Common myeloid progenitor, CD34-positive (primary cell): ENCODE results near the gene ITGAL.

Experiments
- CTCF ChIA-PET: fragments of 350-600 bp; sonication (Branson Sonifier 250); formaldehyde crosslinking; loops from one replicate; lab custom pipeline; 2021; ENCODE audit warnings: antibody characterized with exemption; lab: Charles Lee
- POLR2A ChIA-PET: fragments of 350-600 bp; sonication (Branson Sonifier 250); formaldehyde crosslinking; loops from one replicate; lab custom pipeline; 2021; ENCODE audit warnings: antibody characterized with exemption; lab: Charles Lee
- DNase-seq, 3 donors: peaks; one replicate each; pipeline versions ENCODE4 v3.0.0 to v3.0.0-alpha.2; 2013
- H3K27ac ChIP-seq, 2 experiments: 1 replicate in 1 of 2; 2 replicates in 1 of 2; pipeline ENCODE4 v1.7.0; 2013; ENCODE audit warnings: inconsistent platforms in 2 of 2, low read length in 2 of 2, mild to moderate bottlenecking in 2 of 2, low read depth in 1 of 2, moderate library complexity in 1 of 2; ENCODE audit not compliant: severe bottlenecking in 2 of 2, insufficient read depth in 1 of 2, poor library complexity in 1 of 2
- H3K27me3 ChIP-seq, 5 experiments: replicated peaks in 2 of 5; 1 replicate in 3 of 5; 2 replicates in 2 of 5; pipeline versions ENCODE4 v1.6.1 to v1.7.0; 2013; ENCODE audit warnings: low read length in 4 of 5, mild to moderate bottlenecking in 2 of 5, moderate library complexity in 2 of 5, inconsistent platforms in 1 of 5; ENCODE audit not compliant: insufficient read depth in 5 of 5, control insufficient read depth in 4 of 5
- H3K36me3 ChIP-seq, 4 experiments: 1 replicate in 2 of 4; 2 replicates in 2 of 4; pipeline versions ENCODE4 v1.6.1 to v1.7.0; 2013; ENCODE audit warnings: low read length in 3 of 4, control low read depth in 1 of 4, mild to moderate bottlenecking in 1 of 4; ENCODE audit not compliant: control insufficient read depth in 4 of 4, insufficient read depth in 4 of 4
- H3K4me1 ChIP-seq, 4 experiments: 1 replicate in 3 of 4; 2 replicates in 1 of 4; pipeline versions ENCODE4 v1.6.1 to v1.7.1; 2013; ENCODE audit warnings: low read length in 3 of 4, mild to moderate bottlenecking in 3 of 4, control low read depth in 1 of 4, inconsistent platforms in 1 of 4, moderate library complexity in 1 of 4; ENCODE audit not compliant: control insufficient read depth in 4 of 4, insufficient read depth in 4 of 4; ENCODE audit errors: control extremely low read depth in 1 of 4
- H3K4me3 ChIP-seq, 7 experiments: 1 replicate in 4 of 7; 2 replicates in 3 of 7; pipeline versions ENCODE4 v1.5.1 to v1.7.0; 2013; ENCODE audit warnings: mild to moderate bottlenecking in 7 of 7, low read length in 6 of 7, moderate library complexity in 6 of 7, inconsistent platforms in 2 of 7, low read depth in 2 of 7, control low read depth in 1 of 7; ENCODE audit not compliant: insufficient read depth in 4 of 7, control insufficient read depth in 1 of 7; ENCODE audit errors: extremely low read depth in 1 of 7
- H3K9me3 ChIP-seq, 5 experiments: 1 replicate in 4 of 5; 2 replicates in 1 of 5; pipeline versions ENCODE4 v1.6.1 to v1.7.1; 2013; ENCODE audit warnings: low read length in 4 of 5, mild to moderate bottlenecking in 2 of 5, inconsistent platforms in 1 of 5, low read depth in 1 of 5, moderate library complexity in 1 of 5; ENCODE audit not compliant: control insufficient read depth in 4 of 5, insufficient read depth in 2 of 5; ENCODE audit errors: control extremely low read depth in 1 of 5
- WGBS: methylation state at CpG from one replicate; pipeline ENCODE4 v1.1.5; 2013; ENCODE audit not compliant: insufficient coverage; 5-methylcytosine and 5-hydroxymethylcytosine counted together

ITGAL gene

GRCh38 chr16:30470170-30470512 lies 2.4 kb upstream of the ITGAL start:
- ChIA-PET CTCF (interaction anchor here (5.2 kb wide), 1 partner anchor 11 kb away, joined by 32 read pairs; no protein-coding TSS in a partner anchor), POLR2A (no interaction called here)
- H3K27me3 ChIP-seq: no peaks in the 10 kb centered on the region
- H3K9me3 ChIP-seq: no peaks in the 10 kb centered on the region
- DNase-seq: no peak
- H3K4me3 ChIP-seq: no peak overlapping the region
- WGBS: 100% methylated on average over 1 of the region's 3 CpGs
- no peak overlapping the region for H3K27ac ChIP-seq
- H3K36me3 ChIP-seq: peaks cover 0 to 8% (median under 1%) of the 10 kb centered on the region in 4 experiments
- peaks cover 0 to 63% (median 32%) of the 10 kb centered on the region in 4 experiments for H3K4me1 ChIP-seq

- no peak overlapping the region for H3K27ac ChIP-seq
- H3K4me1 ChIP-seq: peaks cover 0 to 68% (median 32%) of the 10 kb centered on the region in 4 experiments
- no peak overlapping the region for H3K4me3 ChIP-seq
- peaks cover 0 to 12% (median 2%) of the 10 kb centered on the region in 4 experiments for H3K36me3 ChIP-seq
- ChIA-PET CTCF (interaction anchor here (5.2 kb wide), 1 partner anchor 12 kb away, joined by 32 read pairs; no protein-coding TSS in a partner anchor), POLR2A (no interaction called here)
- no peak for DNase-seq
- 98% methylated on average over 6 of the region's 8 CpGs for WGBS
- H3K9me3 ChIP-seq: no peaks in the 10 kb centered on the region
- no peaks in the 10 kb centered on the region for H3K27me3 ChIP-seq
These were observed 1.9 kb upstream of the ITGAL start for GRCh38 chr16:30470632-30470995.

- H3K4me1 ChIP-seq: peaks cover 0 to 64% (median 31%) of the 10 kb centered on the region in 4 experiments
- H3K36me3 ChIP-seq: peaks cover 0 to 15% (median 2%) of the 10 kb centered on the region in 4 experiments
- DNase-seq: peak in 2 of 3 donors; percentile 47 to 48
- H3K27ac ChIP-seq: peak overlapping the region; percentile 66 to 77
- 61% methylated on average over 15 of the region's 19 CpGs for WGBS
- peak overlapping the region in 6 of 7 experiments; percentile 32 to 79 (median 45) for H3K4me3 ChIP-seq
- no peaks in the 10 kb centered on the region for H3K9me3 ChIP-seq
- no peaks in the 10 kb centered on the region for H3K27me3 ChIP-seq
- ChIA-PET POLR2A (interaction anchor here (0.9 to 1.8 kb wide), 3 partner anchors 13 to 15 kb away, joined by 3 to 8 read pairs (median 4); no protein-coding TSS in a partner anchor), CTCF (interaction anchor here (0.8 to 5.2 kb wide), 10 partner anchors 8 to 52 kb away, joined by 3 to 32 read pairs (median 5); no protein-coding TSS in a partner anchor)
These were observed 910 bp downstream of the ITGAL start for GRCh38 chr16:30473231-30474073.

- 92% methylated on average over 30 of the region's 35 CpGs for WGBS
- H3K36me3 ChIP-seq: peaks cover 3 to 21% (median 3%) of the 10 kb centered on the region in 4 experiments
- no peaks in the 10 kb centered on the region for H3K27me3 ChIP-seq
- no peaks in the 10 kb centered on the region for H3K9me3 ChIP-seq
- peak overlapping the region in 1 of 2 experiments; percentile 77 for H3K27ac ChIP-seq
- DNase-seq: no peak
- POLR2A ChIA-PET: interaction anchor here (0.9 to 1.1 kb wide), 2 partner anchors 13 to 16 kb away, joined by 3 to 4 read pairs; no protein-coding TSS in a partner anchor
- CTCF ChIA-PET: interaction anchor here (1.0 to 5.2 kb wide), 7 partner anchors 8 to 27 kb away, joined by 4 to 32 read pairs (median 5); no protein-coding TSS in a partner anchor
- peaks cover 0 to 64% (median 31%) of the 10 kb centered on the region in 4 experiments for H3K4me1 ChIP-seq
- peak overlapping the region in 2 of 7 experiments; percentile 66 to 79 for H3K4me3 ChIP-seq
These were observed 1.5 kb downstream of the ITGAL start for GRCh38 chr16:30474074-30474452.

GRCh38 chr16:30474684-30475083 lies 2.1 kb downstream of the ITGAL start:
- ChIA-PET CTCF (interaction anchor here (1.1 to 5.2 kb wide), 5 partner anchors 14 to 27 kb away, joined by 3 to 32 read pairs (median 6); no protein-coding TSS in a partner anchor), POLR2A (interaction anchor here (1.1 kb wide), 1 partner anchor 16 kb away, joined by 3 read pairs; no protein-coding TSS in a partner anchor)
- no peak for DNase-seq
- 98% methylated on average over 4 of the region's 7 CpGs for WGBS
- Histone ChIP-seq H3K36me3 (peaks cover 3 to 25% (median 3%) of the 10 kb centered on the region in 4 experiments), H3K4me1 (peaks cover 0 to 58% (median 30%) of the 10 kb centered on the region in 4 experiments), H3K4me3 (peak overlapping the region in 1 of 7 experiments; percentile 79), H3K27me3 (no peaks in the 10 kb centered on the region), H3K27ac (no peak overlapping the region), H3K9me3 (no peaks in the 10 kb centered on the region)

- POLR2A ChIA-PET: no interaction called here
- H3K36me3 ChIP-seq: peaks cover 3 to 43% (median 11%) of the 10 kb centered on the region in 4 experiments
- 100% methylated on average over 2 of the region's 3 CpGs for WGBS
- H3K27me3 ChIP-seq: no peaks in the 10 kb centered on the region
- peaks cover 0 to 36% (median 21%) of the 10 kb centered on the region in 4 experiments for H3K4me1 ChIP-seq
- no peak overlapping the region for H3K27ac ChIP-seq
- DNase-seq: no peak
- no peaks in the 10 kb centered on the region for H3K9me3 ChIP-seq
- no peak overlapping the region for H3K4me3 ChIP-seq
- CTCF ChIA-PET: interaction anchor here (0.6 to 1.2 kb wide), 2 partner anchors 18 to 58 kb away, joined by 3 to 4 read pairs; partner anchors contain the start of gene ZNF747
These were observed 4.4 kb downstream of the ITGAL start for GRCh38 chr16:30476991-30477390.
